Tibial nerve (tissue), 3 donors: ENCODE measurements around the gene MFSD6L.

ENCODE experiments used
- POLR2A ChIP-seq, 2 donors: fragments of 450-650 bp; IDR thresholded peaks; one replicate each; pipeline ENCODE4 v1.6.1; 2017; ENCODE audit warnings: antibody characterized with exemption in 2 of 2, mild to moderate bottlenecking in 2 of 2, moderate library complexity in 2 of 2
- TF ChIP-seq, protein P1 (sequence below), 5 experiments: fragments of 200-600 bp in 3 of 5; fragments of 450-650 bp in 2 of 5; sonication (generic) in 3 of 5; IDR thresholded peaks; one replicate each; pipeline ENCODE4 v1.5.1; 2016 to 2019; ENCODE audit warnings: antibody characterized with exemption in 5 of 5, mild to moderate bottlenecking in 3 of 5, moderate library complexity in 2 of 5

DNA sequence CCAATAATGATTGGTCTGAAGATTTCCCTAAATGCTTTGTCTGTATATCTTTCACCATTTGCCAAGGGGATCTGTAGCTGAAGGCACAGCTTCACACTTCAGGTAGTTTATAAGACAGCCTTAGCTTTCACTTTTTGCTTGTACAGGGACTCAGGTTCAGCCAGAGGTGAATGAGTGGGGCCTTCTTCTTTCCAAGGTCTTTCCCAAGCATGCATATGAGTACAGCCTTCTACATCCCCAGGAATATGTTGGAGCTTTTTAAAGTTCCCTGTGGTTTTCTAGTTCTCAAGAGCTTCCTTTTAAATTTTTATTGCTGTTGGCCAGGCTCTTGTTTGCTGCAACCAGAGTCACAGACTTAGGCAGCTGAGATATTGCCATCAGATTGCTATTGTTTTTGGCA lies 22.9 kb downstream of the MFSD6L start:
- TF ChIP-seq, protein P1, sequence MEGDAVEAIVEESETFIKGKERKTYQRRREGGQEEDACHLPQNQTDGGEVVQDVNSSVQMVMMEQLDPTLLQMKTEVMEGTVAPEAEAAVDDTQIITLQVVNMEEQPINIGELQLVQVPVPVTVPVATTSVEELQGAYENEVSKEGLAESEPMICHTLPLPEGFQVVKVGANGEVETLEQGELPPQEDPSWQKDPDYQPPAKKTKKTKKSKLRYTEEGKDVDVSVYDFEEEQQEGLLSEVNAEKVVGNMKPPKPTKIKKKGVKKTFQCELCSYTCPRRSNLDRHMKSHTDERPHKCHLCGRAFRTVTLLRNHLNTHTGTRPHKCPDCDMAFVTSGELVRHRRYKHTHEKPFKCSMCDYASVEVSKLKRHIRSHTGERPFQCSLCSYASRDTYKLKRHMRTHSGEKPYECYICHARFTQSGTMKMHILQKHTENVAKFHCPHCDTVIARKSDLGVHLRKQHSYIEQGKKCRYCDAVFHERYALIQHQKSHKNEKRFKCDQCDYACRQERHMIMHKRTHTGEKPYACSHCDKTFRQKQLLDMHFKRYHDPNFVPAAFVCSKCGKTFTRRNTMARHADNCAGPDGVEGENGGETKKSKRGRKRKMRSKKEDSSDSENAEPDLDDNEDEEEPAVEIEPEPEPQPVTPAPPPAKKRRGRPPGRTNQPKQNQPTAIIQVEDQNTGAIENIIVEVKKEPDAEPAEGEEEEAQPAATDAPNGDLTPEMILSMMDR (IDR thresholded peaks at IDR 0.05), result no peak
- no peak for TF ChIP-seq POLR2A (IDR thresholded peaks at IDR 0.05)
